Activated naive CD8-positive, alpha-beta T cell treated with anti-CD3 and anti-CD28 coated beads for 36 hours (primary cell): Measurements from ENCODE around the gene ALPP. TPM values are rescaled to one million over a fixed set of nuclear protein-coding genes. Genes with fewer than 3 reads are reported as not detected.
"Not testable (repeated sequence)": the region's sequence is repeated elsewhere in the genome, so short reads cannot be mapped to it uniquely, and the experiment has no call there.

Source experiments
- DNase-seq: peaks from one replicate; pipeline ENCODE4 v3.0.0; 2021
- H3K27ac Mint-ChIP-seq: one replicate; pipeline ENCODE4 v1.8.0; 2022; ENCODE audit warnings: mild to moderate bottlenecking, moderate library complexity, mixed read lengths
- H3K27me3 Mint-ChIP-seq: one replicate; pipeline ENCODE4 v1.8.0; 2022; ENCODE audit warnings: mild to moderate bottlenecking, mixed read lengths
- H3K36me3 Mint-ChIP-seq: one replicate; pipeline ENCODE4 v1.8.0; 2021; ENCODE audit warnings: mild to moderate bottlenecking, mixed read lengths
- H3K4me1 Mint-ChIP-seq: one replicate; pipeline ENCODE4 v1.8.0; 2021; ENCODE audit warnings: mixed read lengths
- H3K4me3 Mint-ChIP-seq: one replicate; pipeline ENCODE4 v1.8.0; 2022; ENCODE audit warnings: mild to moderate bottlenecking, moderate library complexity, mixed read lengths
- H3K9me3 Mint-ChIP-seq: one replicate; pipeline ENCODE4 v1.8.0; 2022; ENCODE audit warnings: mixed read lengths
- total RNA-seq, 2 experiments: library from RNA; stranded (reverse); gene quantifications; one replicate each; pipeline ENCODE4 v1.2.3, GENCODE V29; 2021

Gene ALPP
- total RNA-seq, 2 experiments from 2014 or later, result not detected

DNA sequence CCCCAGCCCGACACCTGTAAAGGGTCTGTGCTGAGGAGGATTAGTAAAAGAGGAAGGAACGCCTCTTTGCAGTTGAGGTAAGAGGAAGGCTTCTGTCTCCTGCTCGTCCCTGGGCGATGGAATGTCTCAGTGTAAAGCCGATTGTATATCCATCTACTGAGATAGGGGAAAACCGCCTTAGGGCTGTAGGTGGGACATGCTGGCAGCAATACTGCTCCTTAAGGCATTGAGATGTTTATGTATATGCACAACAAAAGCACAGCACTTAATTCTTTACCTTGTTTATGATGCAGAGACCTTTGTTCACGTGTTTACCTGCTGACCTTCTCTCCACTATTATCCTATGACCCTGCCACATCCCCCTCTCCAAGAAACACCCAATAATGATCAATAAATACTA is 44.9 kb downstream of the ALPP start:
- not testable (repeated sequence) for DNase-seq, H3K9me3 Mint-ChIP-seq, H3K4me1 Mint-ChIP-seq, H3K36me3 Mint-ChIP-seq, H3K27ac Mint-ChIP-seq, H3K4me3 Mint-ChIP-seq
- peaks cover 48% of the 10 kb centered on the region for H3K27me3 Mint-ChIP-seq

DNA sequence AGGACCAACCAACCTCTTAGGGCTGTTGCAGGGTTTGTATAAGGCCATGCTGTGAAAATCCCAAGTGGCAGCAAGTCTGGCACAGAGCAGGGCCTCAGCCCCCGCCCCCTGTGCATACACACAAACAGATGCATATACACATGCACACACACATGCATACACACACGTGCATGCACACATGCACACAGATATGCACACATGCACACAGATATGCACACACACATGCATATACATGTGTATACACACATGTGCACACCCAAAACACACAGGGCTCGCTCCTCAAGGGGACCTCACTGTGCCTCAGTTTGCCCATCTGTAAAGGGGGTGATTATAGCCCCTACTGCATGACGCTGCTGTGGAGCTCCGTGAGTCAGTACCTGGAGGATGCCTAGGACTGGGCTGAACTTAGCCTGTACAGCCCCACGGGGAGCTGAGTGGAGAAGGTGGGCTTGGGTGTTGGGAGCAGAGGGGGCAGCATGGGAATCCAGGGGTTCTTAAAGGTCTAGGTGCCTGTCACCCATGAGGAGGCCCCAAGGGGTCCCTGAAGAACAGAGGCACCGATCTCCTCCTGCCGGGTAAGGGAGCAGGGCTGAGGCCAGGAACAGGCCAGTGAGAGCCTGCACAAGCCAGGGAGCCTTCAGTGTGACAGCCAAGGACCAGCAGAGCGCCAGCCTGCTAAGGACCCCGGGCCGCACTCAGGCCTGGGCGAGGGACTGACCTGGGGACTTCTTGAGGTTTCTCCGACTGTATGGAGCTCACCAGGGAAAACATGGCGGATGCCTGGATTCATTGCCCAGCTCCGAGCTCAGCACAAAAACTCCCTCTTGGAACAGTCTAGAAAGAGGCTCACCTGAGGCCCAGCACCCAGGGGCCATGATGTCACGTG is 53.4 kb downstream of the ALPP start:
- Mint-ChIP-seq H3K4me1 (no peaks in the 10 kb centered on the region), H3K27me3 (no peaks in the 10 kb centered on the region), H3K27ac (no peak overlapping the region), H3K4me3 (no peak overlapping the region), H3K9me3 (no peaks in the 10 kb centered on the region), H3K36me3 (no peaks in the 10 kb centered on the region)
- DNase-seq, result no peak

Other genes with a start within 250 kb of the ALPP start
- not detected for gene ALPG, start 28.1 kb downstream of the ALPP start, total RNA-seq
- not detected for gene ALPI, start 77.4 kb downstream of the ALPP start, total RNA-seq
- under 1 TPM; 0.12 to 0.14 TPM for gene ECEL1, start 109.1 kb downstream of the ALPP start, total RNA-seq
- gene PRSS56, start 141.6 kb downstream of the ALPP start, total RNA-seq, result not detected
- not detected for gene CHRND, start 147.4 kb downstream of the ALPP start, total RNA-seq
- gene CHRNG, start 160.9 kb downstream of the ALPP start, total RNA-seq, result not detected
- 1 to 10 TPM; 6.9 to 7.0 TPM for gene TIGD1, start 171.8 kb downstream of the ALPP start, total RNA-seq
- 10 to 100 TPM; 70.1 to 71.8 TPM for gene EIF4E2, start 171.9 kb downstream of the ALPP start, total RNA-seq